ENCODE measurements around the gene PSG11.
"Not testable (repeated sequence)": the region's sequence is repeated elsewhere in the genome, so short reads cannot be mapped to it uniquely, and the experiment has no call there.

The PSG11 gene

GRCh38 chr19:43005841-43006240 is 20.4 kb downstream of the PSG11 start:
- H3K9me3 ChIP-seq (ENCODE audit: control insufficient read depth, insufficient read depth, low read length); H3K9ac ChIP-seq (ENCODE audit: low read depth, low read length); H3K4me1 ChIP-seq (ENCODE audit: insufficient read depth, low read length); H3K36me3 ChIP-seq (ENCODE audit: insufficient read depth, low read length): not testable (repeated sequence)

GRCh38 chr19:43004846-43005245 is 21.4 kb downstream of the PSG11 start:
- H3K4me1 ChIP-seq (ENCODE audit: insufficient read depth, low read length); H3K9me3 ChIP-seq (ENCODE audit: control insufficient read depth, insufficient read depth, low read length); H3K9ac ChIP-seq (ENCODE audit: low read depth, low read length); H3K36me3 ChIP-seq (ENCODE audit: insufficient read depth, low read length): not testable (repeated sequence)

GRCh38 chr19:43003634-43004033 is 22.6 kb downstream of the PSG11 start:
- not testable (repeated sequence) for H3K9me3 ChIP-seq (ENCODE audit: control insufficient read depth, insufficient read depth, low read length); H3K9ac ChIP-seq (ENCODE audit: low read depth, low read length); H3K4me1 ChIP-seq (ENCODE audit: insufficient read depth, low read length); H3K36me3 ChIP-seq (ENCODE audit: insufficient read depth, low read length)

- H3K4me1 ChIP-seq (ENCODE audit: insufficient read depth, low read length); H3K9ac ChIP-seq (ENCODE audit: low read depth, low read length); H3K36me3 ChIP-seq (ENCODE audit: insufficient read depth, low read length); H3K9me3 ChIP-seq (ENCODE audit: control insufficient read depth, insufficient read depth, low read length): not testable (repeated sequence)
Observed at GRCh38 chr19:43002948-43003347, 23.3 kb downstream of the PSG11 start.

GRCh38 chr19:42996161-42996560 is 30.1 kb downstream of the PSG11 start:
- not testable (repeated sequence) for H3K4me1 ChIP-seq (ENCODE audit: insufficient read depth, low read length); H3K9me3 ChIP-seq (ENCODE audit: control insufficient read depth, insufficient read depth, low read length); H3K36me3 ChIP-seq (ENCODE audit: insufficient read depth, low read length); H3K9ac ChIP-seq (ENCODE audit: low read depth, low read length)

- H3K36me3 ChIP-seq (ENCODE audit: insufficient read depth, low read length); H3K9ac ChIP-seq (ENCODE audit: low read depth, low read length); H3K4me1 ChIP-seq (ENCODE audit: insufficient read depth, low read length); H3K9me3 ChIP-seq (ENCODE audit: control insufficient read depth, insufficient read depth, low read length): not testable (repeated sequence)
Observed at GRCh38 chr19:42992029-42992604, 34.2 kb downstream of the PSG11 start.

GRCh38 chr19:42989851-42990250 is 36.4 kb downstream of the PSG11 start:
- Histone ChIP-seq H3K4me1 (ENCODE audit: insufficient read depth, low read length) (no peaks in the 10 kb centered on the region), H3K9me3 (ENCODE audit: control insufficient read depth, insufficient read depth, low read length) (no peaks in the 10 kb centered on the region), H3K36me3 (ENCODE audit: insufficient read depth, low read length) (no peaks in the 10 kb centered on the region), H3K9ac (ENCODE audit: low read depth, low read length) (no peak overlapping the region)

GRCh38 chr19:42989186-42989585 is 37.1 kb downstream of the PSG11 start:
- H3K36me3 ChIP-seq (ENCODE audit: insufficient read depth, low read length); H3K9me3 ChIP-seq (ENCODE audit: control insufficient read depth, insufficient read depth, low read length); H3K9ac ChIP-seq (ENCODE audit: low read depth, low read length); H3K4me1 ChIP-seq (ENCODE audit: insufficient read depth, low read length): not testable (repeated sequence)

GRCh38 chr19:42988206-42988605 is 38.1 kb downstream of the PSG11 start:
- not testable (repeated sequence) for H3K36me3 ChIP-seq (ENCODE audit: insufficient read depth, low read length); H3K4me1 ChIP-seq (ENCODE audit: insufficient read depth, low read length); H3K9me3 ChIP-seq (ENCODE audit: control insufficient read depth, insufficient read depth, low read length)

GRCh38 chr19:42985588-42985987 is 40.7 kb downstream of the PSG11 start:
- Histone ChIP-seq H3K4me1 (ENCODE audit: insufficient read depth, low read length) (no peaks in the 10 kb centered on the region), H3K9me3 (ENCODE audit: control insufficient read depth, insufficient read depth, low read length) (no peaks in the 10 kb centered on the region), H3K9ac (ENCODE audit: low read depth, low read length) (no peak overlapping the region), H3K36me3 (ENCODE audit: insufficient read depth, low read length) (no peaks in the 10 kb centered on the region)

More at GRCh38 chr19:42988206-42988605, 38.1 kb downstream of the PSG11 start:
- not testable (repeated sequence) for H3K9ac ChIP-seq (ENCODE audit: low read depth, low read length)

- H3K9ac ChIP-seq (ENCODE audit: low read depth, low read length); H3K9me3 ChIP-seq (ENCODE audit: control insufficient read depth, insufficient read depth, low read length); H3K36me3 ChIP-seq (ENCODE audit: insufficient read depth, low read length); H3K4me1 ChIP-seq (ENCODE audit: insufficient read depth, low read length): not testable (repeated sequence)
Observed at GRCh38 chr19:42982111-42982510, 44.2 kb downstream of the PSG11 start.

GRCh38 chr19:42971451-42971850 is 54.8 kb downstream of the PSG11 start:
- not testable (repeated sequence) for H3K9me3 ChIP-seq (ENCODE audit: control insufficient read depth, insufficient read depth, low read length); H3K4me1 ChIP-seq (ENCODE audit: insufficient read depth, low read length); H3K9ac ChIP-seq (ENCODE audit: low read depth, low read length); H3K36me3 ChIP-seq (ENCODE audit: insufficient read depth, low read length)

- Histone ChIP-seq H3K4me1 (ENCODE audit: insufficient read depth, low read length) (no peaks in the 10 kb centered on the region), H3K9me3 (ENCODE audit: control insufficient read depth, insufficient read depth, low read length) (no peaks in the 10 kb centered on the region), H3K36me3 (ENCODE audit: insufficient read depth, low read length) (no peaks in the 10 kb centered on the region), H3K9ac (ENCODE audit: low read depth, low read length) (no peak overlapping the region)
Observed at GRCh38 chr19:42965176-42965575, 61.1 kb downstream of the PSG11 start.

- Histone ChIP-seq H3K36me3 (ENCODE audit: insufficient read depth, low read length) (no peaks in the 10 kb centered on the region), H3K9ac (ENCODE audit: low read depth, low read length) (no peak overlapping the region), H3K4me1 (ENCODE audit: insufficient read depth, low read length) (no peaks in the 10 kb centered on the region), H3K9me3 (ENCODE audit: control insufficient read depth, insufficient read depth, low read length) (no peaks in the 10 kb centered on the region)
Observed at GRCh38 chr19:42961119-42961518, 65.2 kb downstream of the PSG11 start.

Measured in ES-I3 (cell line).